BJ (cell line): ENCODE results near the gene MAB21L4. TPM values are rescaled to one million over a fixed set of nuclear protein-coding genes. Genes with fewer than 3 reads are reported as not detected.

Experiments used
- CTCF ChIA-PET: fragments of 350-600 bp; formaldehyde crosslinking; extraction: SDS; loops from one replicate; lab custom pipeline; 2021; ENCODE audit warnings: antibody characterized with exemption, inconsistent platforms; lab: Yijun Ruan, JAX
- POLR2A ChIA-PET: fragments of 300-600 bp; sonication (Branson Sonifier 250); formaldehyde crosslinking; extraction: SDS; loops from one replicate; lab custom pipeline; 2021; ENCODE audit warnings: antibody characterized with exemption; lab: Charles Lee
- DNase-seq: peaks from one replicate; pipeline ENCODE4 v3.0.0-alpha.2; 2011; ENCODE audit warnings: low read depth
- H3K27me3 ChIP-seq: 2 replicates; pipeline ENCODE4 v1.6.0; 2011; ENCODE audit warnings: low read length; ENCODE audit not compliant: control insufficient read depth, insufficient read depth
- H3K36me3 ChIP-seq: 2 replicates; pipeline ENCODE4 v1.5.1; 2011; ENCODE audit warnings: low read length; ENCODE audit not compliant: control insufficient read depth, insufficient read depth
- H3K4me3 ChIP-seq: 2 replicates; pipeline ENCODE4 v1.5.1; 2011; ENCODE audit warnings: low read depth, mild to moderate bottlenecking, control low read depth, low read length
- polyA plus RNA-seq: library from polyadenylated mRNA; depleted of rRNA; stranded (reverse); fragments of >200 nt; gene quantifications from 2 replicates; pipeline ENCODE4 v1.2.3, GENCODE V29; 2011
- TF ChIP-seq, protein P1 (sequence below): IDR thresholded peaks from 2 replicates; pipeline ENCODE4 v1.5.1; 2011; ENCODE audit warnings: low read depth, mild to moderate bottlenecking, control low read depth, inconsistent platforms, low read length, moderate library complexity; ENCODE audit not compliant: insufficient read depth

MAB21L4 gene
- polyA plus RNA-seq, 1 experiment = not detected

DNA sequence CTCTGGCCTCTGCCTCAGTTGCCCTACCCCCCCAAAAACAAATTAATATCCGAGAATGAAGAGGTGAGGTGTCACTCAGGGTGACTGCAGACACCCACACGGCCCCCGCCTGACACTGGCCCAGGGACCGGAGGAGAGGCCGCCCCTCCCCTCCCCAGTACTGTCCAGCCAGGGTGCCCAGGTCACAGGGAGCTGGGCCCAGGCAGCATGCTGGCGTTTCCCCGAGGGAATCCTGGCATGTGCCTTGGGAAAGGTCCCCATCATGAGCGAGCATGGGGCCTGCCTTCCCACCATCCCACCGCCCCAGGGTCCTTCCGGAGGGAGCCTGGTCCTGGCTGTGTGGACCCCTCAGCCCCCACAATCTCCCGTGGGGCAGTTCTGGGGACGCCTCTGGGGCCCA lies 3.0 kb downstream of the MAB21L4 start:
- no peak for DNase-seq
- Histone ChIP-seq H3K27me3 (no peaks in the 10 kb centered on the region), H3K4me3 (no peak overlapping the region), H3K36me3 (no peaks in the 10 kb centered on the region)
- ChIA-PET POLR2A (no interaction called here), CTCF (interaction anchor here (4.6 kb wide), 1 partner anchor 22 kb away, joined by 21 read pairs; no protein-coding TSS in a partner anchor)
- TF ChIP-seq, protein P1, sequence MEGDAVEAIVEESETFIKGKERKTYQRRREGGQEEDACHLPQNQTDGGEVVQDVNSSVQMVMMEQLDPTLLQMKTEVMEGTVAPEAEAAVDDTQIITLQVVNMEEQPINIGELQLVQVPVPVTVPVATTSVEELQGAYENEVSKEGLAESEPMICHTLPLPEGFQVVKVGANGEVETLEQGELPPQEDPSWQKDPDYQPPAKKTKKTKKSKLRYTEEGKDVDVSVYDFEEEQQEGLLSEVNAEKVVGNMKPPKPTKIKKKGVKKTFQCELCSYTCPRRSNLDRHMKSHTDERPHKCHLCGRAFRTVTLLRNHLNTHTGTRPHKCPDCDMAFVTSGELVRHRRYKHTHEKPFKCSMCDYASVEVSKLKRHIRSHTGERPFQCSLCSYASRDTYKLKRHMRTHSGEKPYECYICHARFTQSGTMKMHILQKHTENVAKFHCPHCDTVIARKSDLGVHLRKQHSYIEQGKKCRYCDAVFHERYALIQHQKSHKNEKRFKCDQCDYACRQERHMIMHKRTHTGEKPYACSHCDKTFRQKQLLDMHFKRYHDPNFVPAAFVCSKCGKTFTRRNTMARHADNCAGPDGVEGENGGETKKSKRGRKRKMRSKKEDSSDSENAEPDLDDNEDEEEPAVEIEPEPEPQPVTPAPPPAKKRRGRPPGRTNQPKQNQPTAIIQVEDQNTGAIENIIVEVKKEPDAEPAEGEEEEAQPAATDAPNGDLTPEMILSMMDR = no peak

GRCh38 chr2:240892356-240892755 lies 3.6 kb downstream of the MAB21L4 start:
- ChIA-PET POLR2A (no interaction called here), CTCF (interaction anchor here (1.1 to 4.6 kb wide), 3 partner anchors 10 to 41 kb away, joined by 3 to 21 read pairs (median 4); no protein-coding TSS in a partner anchor)
- no peak for DNase-seq
- Histone ChIP-seq H3K27me3 (no peaks in the 10 kb centered on the region), H3K4me3 (no peak overlapping the region), H3K36me3 (no peaks in the 10 kb centered on the region)
- TF ChIP-seq, protein P1 = no peak

DNA sequence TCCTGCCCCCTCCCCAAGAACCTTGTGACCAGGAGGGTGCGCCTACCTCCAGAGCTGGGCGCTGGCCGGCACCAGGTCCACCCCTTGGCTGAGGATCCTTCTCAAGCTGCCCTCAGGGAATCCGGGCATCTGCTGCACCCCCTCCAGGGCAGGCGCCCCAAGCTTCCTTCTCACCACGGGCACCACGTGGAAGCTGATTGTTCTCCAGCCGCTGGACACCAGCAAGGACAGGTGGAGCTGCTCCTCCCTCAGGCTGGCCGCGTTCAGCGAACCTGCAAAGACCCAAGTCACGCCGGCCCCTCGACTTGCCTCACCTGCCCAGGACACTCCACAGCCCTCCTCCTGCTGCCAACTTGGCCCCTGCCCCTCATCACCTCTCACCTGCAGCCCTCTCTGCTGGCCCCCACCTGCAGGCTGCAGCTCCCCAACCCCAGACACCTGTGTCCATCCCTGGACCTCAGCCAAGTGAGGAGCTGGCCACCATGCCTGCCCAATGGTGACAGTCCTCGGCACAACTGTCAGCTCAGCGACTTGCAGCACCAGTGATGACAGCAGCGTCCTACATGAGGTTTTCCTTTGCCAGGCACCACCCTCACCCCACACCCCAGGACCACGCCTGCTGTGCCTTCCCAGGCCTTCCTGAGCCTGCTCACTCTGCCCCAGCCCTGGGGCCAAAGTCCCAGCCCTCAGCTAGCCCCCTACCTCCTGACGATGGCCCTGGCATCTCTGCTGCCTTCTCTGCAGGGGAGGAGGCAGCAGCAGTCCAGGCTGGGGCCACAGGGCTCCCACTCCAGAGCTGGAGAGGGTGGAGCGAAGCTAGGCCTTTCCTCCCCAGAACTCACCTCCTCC lies 4.2 kb downstream of the MAB21L4 start:
- TF ChIP-seq, protein P1 = no peak
- ChIA-PET POLR2A (no interaction called here), CTCF (interaction anchor here (1.1 to 4.6 kb wide), 3 partner anchors 9 to 41 kb away, joined by 3 to 21 read pairs (median 4); no protein-coding TSS in a partner anchor)
- Histone ChIP-seq H3K4me3 (no peak overlapping the region), H3K27me3 (no peaks in the 10 kb centered on the region), H3K36me3 (no peaks in the 10 kb centered on the region)
- DNase-seq = no peak

- TF ChIP-seq, protein P1 = no peak
- Histone ChIP-seq H3K4me3 (no peak overlapping the region), H3K27me3 (no peaks in the 10 kb centered on the region), H3K36me3 (no peaks in the 10 kb centered on the region)
- ChIA-PET CTCF (interaction anchor here (1.8 to 4.6 kb wide), 2 partner anchors 24 to 40 kb away, joined by 4 to 21 read pairs; no protein-coding TSS in a partner anchor), POLR2A (no interaction called here)
- no peak for DNase-seq
These were observed 5.3 kb downstream of the MAB21L4 start for GRCh38 chr2:240890691-240891090.

DNA sequence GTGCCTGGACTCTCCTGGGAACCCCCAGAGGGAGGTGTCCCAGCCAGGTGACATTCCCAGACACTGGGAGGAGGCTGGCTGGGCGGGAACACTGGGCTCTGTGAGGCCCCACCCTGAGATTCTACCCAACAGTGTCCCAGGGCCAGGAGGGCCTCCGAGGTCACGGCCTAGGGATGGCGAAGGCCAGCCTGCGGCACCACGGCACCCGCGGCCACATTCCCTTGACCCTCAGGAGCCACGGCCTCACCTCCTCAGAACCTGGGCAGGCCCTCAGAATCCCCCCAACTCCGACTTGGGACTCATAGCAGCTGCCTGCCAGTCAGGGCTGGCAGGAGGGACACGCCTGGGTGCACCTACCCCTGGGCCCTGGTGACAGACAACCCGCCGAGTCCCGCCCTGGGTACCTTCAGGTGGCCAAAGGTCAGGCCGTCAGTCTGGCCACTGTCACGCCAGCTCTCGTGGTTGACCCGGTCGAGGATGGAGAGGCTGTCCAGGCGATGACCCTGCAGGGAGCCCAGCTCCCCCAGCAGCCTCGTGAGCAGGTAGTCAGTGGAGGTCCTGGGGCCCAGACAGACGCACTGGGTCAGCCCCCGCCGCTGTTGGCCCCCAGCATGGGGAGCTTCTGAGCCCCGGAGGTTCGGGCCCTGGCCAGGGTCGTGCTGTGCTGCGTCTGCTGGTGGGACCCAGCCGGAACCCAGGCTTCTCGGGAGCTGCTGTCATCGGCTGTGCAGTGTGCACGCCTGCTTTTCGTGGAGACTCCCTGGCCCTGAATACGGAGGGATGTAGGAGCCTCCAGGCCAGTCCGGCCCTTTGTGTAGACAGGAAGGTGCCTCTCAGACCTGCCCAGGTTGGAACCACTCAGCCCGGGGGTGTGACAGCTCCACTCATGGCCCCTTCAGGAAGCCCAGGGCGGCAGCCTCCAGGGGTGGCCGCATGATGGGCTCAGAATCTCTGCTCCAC lies 6.1 kb downstream of the MAB21L4 start:
- TF ChIP-seq, protein P1 = no peak
- H3K36me3 ChIP-seq = no peaks in the 10 kb centered on the region
- no peak overlapping the region for H3K4me3 ChIP-seq
- POLR2A ChIA-PET = no interaction called here
- CTCF ChIA-PET = interaction anchor here (1.8 to 4.6 kb wide), 2 partner anchors 25 to 39 kb away, joined by 4 to 21 read pairs; no protein-coding TSS in a partner anchor
- no peaks in the 10 kb centered on the region for H3K27me3 ChIP-seq
- no peak for DNase-seq
